ENCODE results near the gene ABCA2.

Gene ABCA2

DNA sequence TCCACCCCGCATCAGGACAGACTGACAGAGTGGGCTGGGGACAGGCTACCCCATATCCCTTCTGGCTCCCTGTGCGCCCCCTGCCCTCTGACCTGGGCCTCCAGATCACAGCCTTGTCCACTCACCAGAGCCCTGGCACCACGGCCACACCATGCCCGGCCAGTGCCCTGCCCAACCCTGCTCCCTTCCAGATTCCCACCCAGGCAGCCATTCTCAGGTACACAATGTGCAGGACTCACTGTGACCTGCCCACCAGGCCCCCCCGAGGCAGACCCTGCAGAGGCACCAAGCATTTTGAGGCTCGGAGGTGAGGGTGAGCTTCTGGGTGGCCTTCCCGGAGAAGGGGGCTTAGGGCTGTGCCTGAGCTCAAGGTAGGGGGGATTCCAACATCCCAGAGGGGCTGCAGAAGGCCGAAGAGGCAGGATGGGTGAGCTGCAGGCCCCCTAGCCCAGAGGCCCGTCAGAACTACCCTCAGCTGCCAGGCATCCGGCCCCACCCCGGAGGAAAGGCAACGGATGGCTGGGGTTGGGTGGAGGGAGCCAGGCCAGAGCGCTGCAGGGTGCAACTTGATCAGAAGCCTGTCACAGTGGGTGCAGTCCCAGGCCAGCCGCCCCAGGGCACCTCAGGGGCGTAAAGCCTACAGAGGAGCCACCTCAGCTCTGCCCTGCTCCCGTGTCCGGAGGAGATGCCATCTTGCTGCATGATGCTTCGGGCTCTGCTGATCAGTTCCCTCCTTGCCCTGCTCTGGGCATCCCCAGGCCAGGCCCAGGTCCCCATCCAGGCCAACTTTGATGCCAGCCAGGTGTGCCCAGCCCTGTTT, 45.6 kb downstream of the ABCA2 start, which contains the start of gene LCNL1:
Gene LCNL1 (plus strand): TSS at position 762 of the 820 bp plus-strand sequence. CDS start 594 bp downstream, outside the sequence.
- DNase-seq (ENCODE audit: extremely low spot score): no peak
- CTCF ChIA-PET: no interaction called here
- POLR2A ChIA-PET: interaction anchor here (1.6 to 1.7 kb wide), 2 partner anchors 9 to 11 kb away, joined by 5 to 12 read pairs; no protein-coding TSS in a partner anchor
- TF ChIP-seq, protein P1, sequence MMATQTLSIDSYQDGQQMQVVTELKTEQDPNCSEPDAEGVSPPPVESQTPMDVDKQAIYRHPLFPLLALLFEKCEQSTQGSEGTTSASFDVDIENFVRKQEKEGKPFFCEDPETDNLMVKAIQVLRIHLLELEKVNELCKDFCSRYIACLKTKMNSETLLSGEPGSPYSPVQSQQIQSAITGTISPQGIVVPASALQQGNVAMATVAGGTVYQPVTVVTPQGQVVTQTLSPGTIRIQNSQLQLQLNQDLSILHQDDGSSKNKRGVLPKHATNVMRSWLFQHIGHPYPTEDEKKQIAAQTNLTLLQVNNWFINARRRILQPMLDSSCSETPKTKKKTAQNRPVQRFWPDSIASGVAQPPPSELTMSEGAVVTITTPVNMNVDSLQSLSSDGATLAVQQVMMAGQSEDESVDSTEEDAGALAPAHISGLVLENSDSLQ (IDR thresholded peaks at IDR 0.05): no peak
- no peak for TF ChIP-seq ARNT (IDR thresholded peaks at IDR 0.05)
- TF ChIP-seq HDGF (IDR thresholded peaks at IDR 0.05; ENCODE audit: borderline replicate concordance): no peak
- no peak for TF ChIP-seq ZNF384 (IDR thresholded peaks at IDR 0.05)
- TF ChIP-seq FOXK2 (IDR thresholded peaks at IDR 0.05): no peak
- TF ChIP-seq ELF4 (IDR thresholded peaks at IDR 0.05): no peak
- no peak for TF ChIP-seq BHLHE40 (IDR thresholded peaks at IDR 0.05; ENCODE audit: borderline replicate concordance)
- no peak for TF ChIP-seq FOXA1 (IDR thresholded peaks at IDR 0.05)

DNA sequence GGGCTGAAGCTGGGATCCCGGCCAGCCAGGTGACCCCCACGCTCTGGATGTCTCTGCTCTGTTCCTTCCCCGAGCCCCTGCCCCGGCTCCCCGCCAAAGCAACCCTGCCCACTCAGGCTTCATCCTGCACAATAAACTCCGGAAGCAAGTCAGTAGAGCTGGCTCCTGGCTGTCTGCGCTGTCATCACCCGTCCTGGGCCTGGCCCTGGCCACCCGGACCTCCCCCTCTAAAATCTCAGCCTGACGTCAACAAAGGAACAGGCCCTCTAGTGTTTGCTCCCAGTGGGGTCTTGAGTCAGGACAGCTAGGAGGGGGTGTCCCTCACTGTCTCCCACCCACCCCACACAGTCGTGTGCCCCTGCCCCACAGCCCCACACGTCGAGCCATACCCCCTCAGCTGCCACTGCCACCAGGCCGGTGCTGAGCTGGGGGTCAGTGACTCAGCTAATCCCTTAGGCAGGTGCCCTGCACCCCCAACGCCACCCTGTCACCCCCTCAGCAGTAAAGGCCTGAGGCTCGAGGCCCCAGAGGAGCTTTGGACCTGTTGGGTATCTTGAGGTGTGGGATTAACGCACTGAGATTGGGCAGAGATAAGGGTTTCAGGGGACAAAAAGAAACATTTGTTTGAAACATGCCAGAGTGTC, 46.3 kb downstream of the ABCA2 start:
- CTCF ChIA-PET: no interaction called here

DNA sequence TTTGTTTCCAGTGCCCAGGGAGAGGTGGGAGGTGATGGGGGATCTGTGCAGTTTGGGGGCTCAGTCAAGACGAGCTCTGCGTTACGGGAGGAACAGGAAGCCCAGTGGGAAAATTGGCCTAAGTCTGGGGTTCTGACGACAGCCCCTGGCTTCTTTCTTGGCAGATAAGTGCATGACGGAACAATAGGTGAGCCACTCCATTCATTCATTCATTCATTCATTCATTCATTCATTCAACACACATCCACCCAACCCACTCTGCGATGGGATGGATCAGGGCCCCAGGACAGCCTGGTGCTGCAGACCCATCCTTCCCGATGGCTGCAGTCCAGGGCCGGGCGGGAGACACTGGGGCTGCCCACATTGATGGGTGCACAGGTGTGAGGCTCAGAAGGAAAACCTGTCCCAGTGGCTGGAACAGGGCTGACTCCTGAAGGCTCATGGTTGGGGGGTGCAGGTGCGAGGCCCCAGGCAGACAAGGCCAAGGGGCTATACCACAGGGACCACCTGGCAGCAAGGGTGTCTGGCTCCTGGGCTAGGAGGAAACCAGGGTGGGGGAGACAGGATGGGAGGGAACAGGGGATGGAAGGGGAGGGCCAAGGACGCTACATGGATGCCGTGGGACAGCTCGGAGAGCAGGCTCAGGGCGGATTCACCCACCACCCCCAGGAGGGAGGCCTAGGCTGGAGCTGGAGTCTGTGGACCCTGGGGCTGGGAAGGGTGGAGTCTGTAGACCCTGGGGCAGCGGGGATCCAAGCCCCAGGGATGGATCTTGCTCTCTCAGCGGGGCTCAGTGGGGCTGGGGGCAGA, 47.2 kb downstream of the ABCA2 start:
- ChIA-PET CTCF (interaction anchor here (0.6 kb wide), 1 partner anchor 280 kb away, joined by 3 read pairs; no protein-coding TSS in a partner anchor), POLR2A (interaction anchor here (1.7 kb wide), 1 partner anchor 11 kb away, joined by 12 read pairs; no protein-coding TSS in a partner anchor)
- TF ChIP-seq, protein P1 (IDR thresholded peaks at IDR 0.05): no peak
- TF ChIP-seq CTBP1 (IDR thresholded peaks at IDR 0.05; ENCODE audit: borderline replicate concordance): no peak
- TF ChIP-seq L3MBTL2 (conservative IDR thresholded peaks at IDR 0.05): no peak
- TF ChIP-seq TARDBP (IDR thresholded peaks at IDR 0.05): no peak
- no peak for TF ChIP-seq SP1 (IDR thresholded peaks at IDR 0.05)
- no peak for TF ChIP-seq HDGF (IDR thresholded peaks at IDR 0.05; ENCODE audit: borderline replicate concordance)
- TF ChIP-seq SUZ12 (IDR thresholded peaks at IDR 0.05): no peak
- TF ChIP-seq NFRKB (IDR thresholded peaks at IDR 0.05): no peak
- no peak for TF ChIP-seq ARNT (IDR thresholded peaks at IDR 0.05)
- no peak for TF ChIP-seq FOXM1 (IDR thresholded peaks at IDR 0.05; ENCODE audit: borderline replicate concordance)
- TF ChIP-seq FOXA1 (IDR thresholded peaks at IDR 0.05): no peak
- no peak for TF ChIP-seq BHLHE40 (IDR thresholded peaks at IDR 0.05; ENCODE audit: borderline replicate concordance)
- TF ChIP-seq FOXK2 (IDR thresholded peaks at IDR 0.05): no peak
- no peak for TF ChIP-seq ELF4 (IDR thresholded peaks at IDR 0.05)
- no peak for TF ChIP-seq ZNF384 (IDR thresholded peaks at IDR 0.05)
- no peak for TF ChIP-seq LEF1 (IDR thresholded peaks at IDR 0.05; ENCODE audit: borderline replicate concordance)
- DNase-seq (ENCODE audit: extremely low spot score): no peak

More for the DNA sequence above, 46.3 kb downstream of the ABCA2 start:
- TF ChIP-seq HDGF (IDR thresholded peaks at IDR 0.05; ENCODE audit: borderline replicate concordance) (no peak), SUZ12 (IDR thresholded peaks at IDR 0.05) (no peak), L3MBTL2 (conservative IDR thresholded peaks at IDR 0.05) (no peak), BHLHE40 (IDR thresholded peaks at IDR 0.05; ENCODE audit: borderline replicate concordance) (no peak), ELF4 (IDR thresholded peaks at IDR 0.05) (no peak), FOXA1 (IDR thresholded peaks at IDR 0.05) (no peak), ARNT (IDR thresholded peaks at IDR 0.05) (no peak), TARDBP (IDR thresholded peaks at IDR 0.05) (no peak), FOXK2 (IDR thresholded peaks at IDR 0.05) (no peak), ZNF384 (IDR thresholded peaks at IDR 0.05) (no peak), CTBP1 (IDR thresholded peaks at IDR 0.05; ENCODE audit: borderline replicate concordance) (no peak), SP1 (IDR thresholded peaks at IDR 0.05) (no peak)
- TF ChIP-seq, protein P1 (IDR thresholded peaks at IDR 0.05): no peak
- no peak for DNase-seq (ENCODE audit: extremely low spot score)
- POLR2A ChIA-PET: interaction anchor here (1.6 to 1.7 kb wide), 2 partner anchors 10 to 11 kb away, joined by 5 to 12 read pairs; no protein-coding TSS in a partner anchor

DNA sequence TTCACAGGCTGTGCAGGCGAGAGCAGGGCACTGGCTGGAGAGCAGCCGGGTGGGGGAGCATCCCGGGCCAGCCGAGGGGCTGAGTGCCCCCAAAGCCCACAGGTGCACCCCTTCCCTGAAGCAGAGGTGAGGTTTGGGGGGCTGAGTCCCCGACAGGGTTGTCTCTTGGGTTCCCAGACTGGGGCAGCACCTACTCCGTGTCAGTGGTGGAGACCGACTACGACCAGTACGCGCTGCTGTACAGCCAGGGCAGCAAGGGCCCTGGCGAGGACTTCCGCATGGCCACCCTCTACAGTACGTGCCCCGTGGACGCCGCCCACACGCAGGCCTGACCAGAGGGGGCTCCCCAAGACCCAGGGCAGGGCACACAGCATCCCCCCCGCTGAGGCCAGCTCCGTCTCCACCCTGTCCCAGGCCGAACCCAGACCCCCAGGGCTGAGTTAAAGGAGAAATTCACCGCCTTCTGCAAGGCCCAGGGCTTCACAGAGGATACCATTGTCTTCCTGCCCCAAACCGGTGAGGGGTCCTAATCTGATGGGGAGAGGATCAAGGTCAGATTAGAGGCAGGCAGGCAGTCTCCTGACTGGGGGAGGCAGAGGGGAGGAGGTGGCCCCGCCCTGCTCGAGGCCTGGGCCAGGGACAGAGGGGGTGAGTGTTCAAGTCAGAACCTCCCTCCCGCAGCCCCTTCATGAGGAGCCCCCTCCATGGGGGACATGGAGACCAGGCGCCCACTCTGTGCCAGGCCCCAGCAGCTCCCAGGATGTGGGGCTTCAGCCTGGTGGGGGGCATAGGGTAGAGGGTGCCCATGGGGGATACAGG, 48.1 kb downstream of the ABCA2 start:
- no peak for DNase-seq (ENCODE audit: extremely low spot score)
- POLR2A ChIA-PET: no interaction called here
- TF ChIP-seq L3MBTL2 (conservative IDR thresholded peaks at IDR 0.05): no peak
- no peak for TF ChIP-seq FOXK2 (IDR thresholded peaks at IDR 0.05)
- no peak for TF ChIP-seq FOXM1 (IDR thresholded peaks at IDR 0.05; ENCODE audit: borderline replicate concordance)
- TF ChIP-seq LEF1 (IDR thresholded peaks at IDR 0.05; ENCODE audit: borderline replicate concordance): no peak
- TF ChIP-seq, protein P1 (IDR thresholded peaks at IDR 0.05): no peak
- no peak for TF ChIP-seq ELF4 (IDR thresholded peaks at IDR 0.05)
- TF ChIP-seq FOXA1 (IDR thresholded peaks at IDR 0.05): no peak
- TF ChIP-seq TARDBP (IDR thresholded peaks at IDR 0.05): no peak
- TF ChIP-seq HDGF (IDR thresholded peaks at IDR 0.05; ENCODE audit: borderline replicate concordance): no peak
- TF ChIP-seq ARNT (IDR thresholded peaks at IDR 0.05): no peak
- TF ChIP-seq SP1 (IDR thresholded peaks at IDR 0.05): no peak
- CTCF ChIA-PET: no interaction called here
